GM18951 (cell line): Measurements from ENCODE around the gene MIR17HG.

Experiments
- POLR2A ChIP-seq: IDR thresholded peaks from 4 replicates; pipeline ENCODE4 v1.6.1; 2011; ENCODE audit warnings: mild to moderate bottlenecking; ENCODE audit not compliant: insufficient read length, insufficient read depth; ENCODE audit errors: extremely low read depth
- in situ Hi-C: fragments of 300-500 bp; cut with MboI; formaldehyde crosslinking; loops from one replicate; pipeline ENCODE4 v1.12.0; 2022; ENCODE audit warnings: low sequenced_read_pairs, mixed read lengths, inconsistent platforms; ENCODE audit not compliant: unreplicated experiment

The MIR17HG gene

GRCh38 chr13:91362908-91363307, 15.4 kb downstream of the MIR17HG start:
- TF ChIP-seq POLR2A: no peak
- in situ Hi-C loops: no loop called here

- no peak for TF ChIP-seq POLR2A
- in situ Hi-C loops: no loop called here
Measured at GRCh38 chr13:91368101-91368500, 20.6 kb downstream of the MIR17HG start.

- TF ChIP-seq POLR2A: no peak
- in situ Hi-C loops: no loop called here
Measured at GRCh38 chr13:91368676-91369440, 21.4 kb downstream of the MIR17HG start.

- in situ Hi-C loops: no loop called here
- no peak for TF ChIP-seq POLR2A
Measured at GRCh38 chr13:91369441-91369831, 21.9 kb downstream of the MIR17HG start.

- in situ Hi-C loops: no loop called here
- TF ChIP-seq POLR2A: no peak
Measured at GRCh38 chr13:91370501-91370900, 23.0 kb downstream of the MIR17HG start.

- in situ Hi-C loops: no loop called here
Measured at GRCh38 chr13:91372911-91373310, 25.4 kb downstream of the MIR17HG start.

GRCh38 chr13:91375116-91375729, 27.7 kb downstream of the MIR17HG start:
- in situ Hi-C loops: no loop called here
- no peak for TF ChIP-seq POLR2A

More at GRCh38 chr13:91372911-91373310, 25.4 kb downstream of the MIR17HG start:
- no peak for TF ChIP-seq POLR2A

- in situ Hi-C loops: loop anchor here (5.0 kb wide), 1 partner anchor 341 kb away; no protein-coding TSS in a partner anchor
Measured at GRCh38 chr13:91381371-91381770, 33.9 kb downstream of the MIR17HG start.

GRCh38 chr13:91383836-91384235, 36.3 kb downstream of the MIR17HG start:
- no peak for TF ChIP-seq POLR2A
- in situ Hi-C loops: loop anchor here (5.0 kb wide), 1 partner anchor 338 kb away; no protein-coding TSS in a partner anchor

More at GRCh38 chr13:91381371-91381770, 33.9 kb downstream of the MIR17HG start:
- TF ChIP-seq POLR2A: no peak

GRCh38 chr13:91384896-91385295, 37.4 kb downstream of the MIR17HG start:
- TF ChIP-seq POLR2A: no peak
- in situ Hi-C loops: loop anchor here (5.0 kb wide), 1 partner anchor 337 kb away; no protein-coding TSS in a partner anchor

GRCh38 chr13:91389186-91389585, 41.7 kb downstream of the MIR17HG start:
- no peak for TF ChIP-seq POLR2A
- in situ Hi-C loops: no loop called here

- TF ChIP-seq POLR2A: no peak
- in situ Hi-C loops: no loop called here
Measured at GRCh38 chr13:91397595-91397994, 50.1 kb downstream of the MIR17HG start.

GRCh38 chr13:91398413-91399188, 51.1 kb downstream of the MIR17HG start, which contains the start of gene GPC5:
GPC5 (plus strand) TSS chr13:91398621.
- peak; percentile 60 for TF ChIP-seq POLR2A
- in situ Hi-C loops: no loop called here
